Measurements from ENCODE around the gene EBF3. TPM values are rescaled to one million over a fixed set of nuclear protein-coding genes. Genes with fewer than 3 reads are reported as not detected.

The EBF3 gene
- total RNA-seq, 2 donors from 2014 or later = 0.12 to 0.80 TPM

DNA sequence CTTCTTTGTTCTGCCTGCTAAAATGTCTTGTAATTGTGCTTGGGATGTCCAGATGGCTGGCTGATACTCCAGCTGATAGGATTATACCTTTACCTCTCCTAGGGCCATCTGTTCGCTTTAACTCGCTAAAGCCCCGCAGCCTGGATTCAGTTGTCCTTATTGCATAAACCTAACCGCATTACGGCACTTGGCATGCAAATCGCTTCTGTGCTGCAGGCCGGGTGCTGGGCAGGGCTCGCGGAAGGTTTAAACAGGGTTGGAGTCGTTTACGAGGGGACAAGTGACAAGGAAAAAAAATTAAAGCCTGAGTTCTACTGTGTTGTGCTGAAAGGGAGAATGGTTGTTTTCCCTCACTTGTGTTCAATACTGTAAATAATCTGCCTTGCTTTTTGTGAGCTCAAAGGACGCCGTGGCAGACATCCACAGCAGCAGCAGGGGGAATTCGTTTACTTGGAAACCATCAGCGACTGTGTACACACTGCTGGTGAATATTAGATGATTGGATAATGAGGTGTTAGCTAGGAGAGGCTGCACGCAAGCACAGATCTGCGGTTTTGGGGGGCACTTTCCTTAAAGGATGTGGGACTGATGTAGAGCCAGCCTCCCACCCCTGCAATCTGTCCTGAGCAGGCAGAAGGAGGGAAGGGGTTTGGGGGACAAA lies 93.0 kb downstream of the EBF3 start:
- Histone ChIP-seq H3K4me1 (no peaks in the 10 kb centered on the region), H3K27me3 (no peaks in the 10 kb centered on the region), H3K4me3 (no peak overlapping the region), H3K9ac (ENCODE audit: low read depth in 2 of 2, low read length in 2 of 2) (no peak overlapping the region), H3K36me3 (no peaks in the 10 kb centered on the region), H3K27ac (no peak overlapping the region), H3K9me3 (no peaks in the 10 kb centered on the region)
- TF ChIP-seq, protein P1, sequence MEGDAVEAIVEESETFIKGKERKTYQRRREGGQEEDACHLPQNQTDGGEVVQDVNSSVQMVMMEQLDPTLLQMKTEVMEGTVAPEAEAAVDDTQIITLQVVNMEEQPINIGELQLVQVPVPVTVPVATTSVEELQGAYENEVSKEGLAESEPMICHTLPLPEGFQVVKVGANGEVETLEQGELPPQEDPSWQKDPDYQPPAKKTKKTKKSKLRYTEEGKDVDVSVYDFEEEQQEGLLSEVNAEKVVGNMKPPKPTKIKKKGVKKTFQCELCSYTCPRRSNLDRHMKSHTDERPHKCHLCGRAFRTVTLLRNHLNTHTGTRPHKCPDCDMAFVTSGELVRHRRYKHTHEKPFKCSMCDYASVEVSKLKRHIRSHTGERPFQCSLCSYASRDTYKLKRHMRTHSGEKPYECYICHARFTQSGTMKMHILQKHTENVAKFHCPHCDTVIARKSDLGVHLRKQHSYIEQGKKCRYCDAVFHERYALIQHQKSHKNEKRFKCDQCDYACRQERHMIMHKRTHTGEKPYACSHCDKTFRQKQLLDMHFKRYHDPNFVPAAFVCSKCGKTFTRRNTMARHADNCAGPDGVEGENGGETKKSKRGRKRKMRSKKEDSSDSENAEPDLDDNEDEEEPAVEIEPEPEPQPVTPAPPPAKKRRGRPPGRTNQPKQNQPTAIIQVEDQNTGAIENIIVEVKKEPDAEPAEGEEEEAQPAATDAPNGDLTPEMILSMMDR (IDR thresholded peaks at IDR 0.05) = no peak
- DNase-seq = no peak
- intact Hi-C loops (cut with DNase I) = no loop called here

GRCh38 chr10:129870474-129870757 lies 93.7 kb downstream of the EBF3 start:
- no peaks in the 10 kb centered on the region for H3K9me3 ChIP-seq
- no peak overlapping the region for H3K27ac ChIP-seq
- H3K4me3 ChIP-seq = no peak overlapping the region
- H3K4me1 ChIP-seq = no peaks in the 10 kb centered on the region
- TF ChIP-seq, protein P1 (IDR thresholded peaks at IDR 0.05) = no peak
- intact Hi-C loops (cut with DNase I) = no loop called here
- DNase-seq = no peak
- no peaks in the 10 kb centered on the region for H3K27me3 ChIP-seq
- no peak overlapping the region for H3K9ac ChIP-seq (ENCODE audit: low read depth in 2 of 2, low read length in 2 of 2)
- no peaks in the 10 kb centered on the region for H3K36me3 ChIP-seq

- Histone ChIP-seq H3K27ac (no peak overlapping the region), H3K4me3 (no peak overlapping the region)
- DNase-seq = no peak
Measured at GRCh38 chr10:129869596-129870473, 94.2 kb downstream of the EBF3 start.

GRCh38 chr10:129868449-129869035 lies 95.5 kb downstream of the EBF3 start:
- no peak overlapping the region for H3K9ac ChIP-seq (ENCODE audit: low read depth in 2 of 2, low read length in 2 of 2)
- TF ChIP-seq, protein P1 (IDR thresholded peaks at IDR 0.05) = no peak
- H3K36me3 ChIP-seq = no peaks in the 10 kb centered on the region
- no peak overlapping the region for H3K27ac ChIP-seq
- H3K4me3 ChIP-seq = no peak overlapping the region
- intact Hi-C loops (cut with DNase I) = no loop called here
- H3K4me1 ChIP-seq = no peaks in the 10 kb centered on the region
- H3K9me3 ChIP-seq = no peaks in the 10 kb centered on the region
- H3K27me3 ChIP-seq = no peaks in the 10 kb centered on the region
- DNase-seq = no peak

More at GRCh38 chr10:129869596-129870473, 94.2 kb downstream of the EBF3 start:
- H3K27me3 ChIP-seq = no peaks in the 10 kb centered on the region
- no peak overlapping the region for H3K9ac ChIP-seq (ENCODE audit: low read depth in 2 of 2, low read length in 2 of 2)
- intact Hi-C loops (cut with DNase I) = no loop called here
- no peaks in the 10 kb centered on the region for H3K4me1 ChIP-seq
- no peaks in the 10 kb centered on the region for H3K36me3 ChIP-seq
- TF ChIP-seq, protein P1 (IDR thresholded peaks at IDR 0.05) = no peak
- H3K9me3 ChIP-seq = no peaks in the 10 kb centered on the region

GRCh38 chr10:129867631-129868179 lies 96.4 kb downstream of the EBF3 start:
- no peaks in the 10 kb centered on the region for H3K9me3 ChIP-seq
- TF ChIP-seq, protein P1 (IDR thresholded peaks at IDR 0.05) = no peak
- no peaks in the 10 kb centered on the region for H3K4me1 ChIP-seq
- intact Hi-C loops (cut with DNase I) = no loop called here
- no peak overlapping the region for H3K4me3 ChIP-seq
- no peaks in the 10 kb centered on the region for H3K27me3 ChIP-seq
- H3K9ac ChIP-seq (ENCODE audit: low read depth in 2 of 2, low read length in 2 of 2) = no peak overlapping the region
- DNase-seq = no peak
- H3K27ac ChIP-seq = no peak overlapping the region
- H3K36me3 ChIP-seq = no peaks in the 10 kb centered on the region

Data from colonic mucosa (tissue), 4 donors.